ENCODE results near the gene ZMYND15. TPM values are rescaled to one million over a fixed set of nuclear protein-coding genes. Genes with fewer than 3 reads are reported as not detected.

The ZMYND15 gene
- polyA plus RNA-seq, 1 experiment, result 0.13 TPM

DNA sequence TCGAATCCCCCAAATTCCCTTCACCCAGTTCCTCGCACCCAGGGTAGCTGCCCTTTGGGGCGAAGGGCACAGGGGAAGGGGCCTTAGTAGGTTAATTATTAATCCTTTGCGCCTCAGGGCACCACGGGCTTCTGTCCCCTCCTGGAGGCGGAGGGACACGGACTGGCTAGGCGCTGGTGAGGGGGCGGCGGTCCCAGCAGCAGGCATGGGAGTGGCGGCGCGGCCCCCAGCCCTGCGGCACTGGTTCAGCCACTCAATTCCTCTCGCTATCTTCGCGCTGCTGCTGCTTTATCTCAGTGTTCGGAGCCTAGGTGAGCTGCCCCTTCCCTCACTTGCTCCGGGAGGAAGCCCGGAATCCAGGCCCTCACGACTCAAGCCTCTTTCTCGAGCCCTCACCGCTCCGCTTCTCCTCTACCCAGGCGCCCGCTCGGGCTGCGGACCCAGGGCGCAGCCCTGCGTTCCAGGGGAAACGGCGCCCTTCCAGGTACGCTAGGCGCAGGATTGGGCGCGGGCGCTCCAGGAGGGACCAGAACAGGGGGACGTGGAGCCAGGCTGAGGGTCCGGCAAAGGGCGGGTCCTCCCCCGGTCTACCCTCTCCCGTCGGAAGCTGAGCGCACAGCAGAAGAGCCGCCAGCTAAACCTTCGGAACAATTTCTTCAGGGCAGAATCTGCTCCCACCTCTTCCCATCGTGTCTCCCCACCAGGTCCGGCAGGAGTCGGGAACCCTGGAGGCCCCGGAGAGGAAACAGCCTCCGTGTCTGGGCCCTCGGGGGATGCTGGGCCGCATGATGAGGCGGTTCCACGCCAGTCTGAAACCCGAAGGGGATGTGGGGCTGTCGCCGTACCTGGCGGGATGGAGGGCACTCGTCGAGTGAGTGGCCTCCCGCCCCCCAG lies 49.4 kb downstream of the ZMYND15 start, which contains the start of gene GLTPD2:
GLTPD2 (plus strand) TSS at position 158 of the 894 bp plus-strand sequence; CDS start at position 206, 48 bp downstream.
- H3K36me3 ChIP-seq (ENCODE audit: control insufficient read depth, insufficient read depth, low read length), result no peaks in the 10 kb centered on the region
- ChIA-PET POLR2A (interaction anchor here (0.7 kb wide), 1 partner anchor 18 kb away, joined by 5 read pairs; the partner anchor contains the start of gene PLD2), CTCF (interaction anchor here (0.6 to 7.9 kb wide), 28 partner anchors 9 to 123 kb away, joined by 3 to 112 read pairs (median 7); partner anchors contain the start of genes ARRB2, C17orf107, CHRNE and PLD2)
- no peak for DNase-seq (ENCODE audit: low read depth)
- TF ChIP-seq, protein P1, sequence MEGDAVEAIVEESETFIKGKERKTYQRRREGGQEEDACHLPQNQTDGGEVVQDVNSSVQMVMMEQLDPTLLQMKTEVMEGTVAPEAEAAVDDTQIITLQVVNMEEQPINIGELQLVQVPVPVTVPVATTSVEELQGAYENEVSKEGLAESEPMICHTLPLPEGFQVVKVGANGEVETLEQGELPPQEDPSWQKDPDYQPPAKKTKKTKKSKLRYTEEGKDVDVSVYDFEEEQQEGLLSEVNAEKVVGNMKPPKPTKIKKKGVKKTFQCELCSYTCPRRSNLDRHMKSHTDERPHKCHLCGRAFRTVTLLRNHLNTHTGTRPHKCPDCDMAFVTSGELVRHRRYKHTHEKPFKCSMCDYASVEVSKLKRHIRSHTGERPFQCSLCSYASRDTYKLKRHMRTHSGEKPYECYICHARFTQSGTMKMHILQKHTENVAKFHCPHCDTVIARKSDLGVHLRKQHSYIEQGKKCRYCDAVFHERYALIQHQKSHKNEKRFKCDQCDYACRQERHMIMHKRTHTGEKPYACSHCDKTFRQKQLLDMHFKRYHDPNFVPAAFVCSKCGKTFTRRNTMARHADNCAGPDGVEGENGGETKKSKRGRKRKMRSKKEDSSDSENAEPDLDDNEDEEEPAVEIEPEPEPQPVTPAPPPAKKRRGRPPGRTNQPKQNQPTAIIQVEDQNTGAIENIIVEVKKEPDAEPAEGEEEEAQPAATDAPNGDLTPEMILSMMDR (IDR thresholded peaks at IDR 0.05; ENCODE audit: insufficient read depth, low read depth, low read length), result no peak
- H3K4me3 ChIP-seq (ENCODE audit: low read depth, low read length), result peak within 1 kb of the TSS; percentile 69
- peaks cover 8% of the 10 kb centered on the region for H3K27me3 ChIP-seq (ENCODE audit: control insufficient read depth, insufficient read depth, low read length)

DNA sequence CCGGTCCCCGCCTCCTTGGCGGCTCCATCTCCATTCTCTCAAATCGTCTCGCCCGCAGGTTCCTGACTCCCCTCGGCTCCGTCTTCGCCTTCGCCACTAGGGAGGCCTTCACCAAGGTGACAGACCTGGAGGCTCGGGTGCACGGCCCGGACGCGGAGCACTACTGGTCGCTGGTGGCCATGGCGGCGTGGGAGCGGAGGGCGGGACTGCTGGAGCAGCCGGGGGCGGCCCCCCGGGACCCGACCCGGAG lies 50.0 kb downstream of the ZMYND15 start:
- ChIA-PET CTCF (interaction anchor here (1.1 to 7.9 kb wide), 25 partner anchors 9 to 123 kb away, joined by 3 to 112 read pairs (median 7); partner anchors contain the start of genes ARRB2, C17orf107, CHRNE and PLD2), POLR2A (interaction anchor here (0.7 kb wide), 1 partner anchor 17 kb away, joined by 5 read pairs; the partner anchor contains the start of gene PLD2)
- Histone ChIP-seq H3K4me3 (ENCODE audit: low read depth, low read length) (peak overlapping the region; percentile 69), H3K36me3 (ENCODE audit: control insufficient read depth, insufficient read depth, low read length) (no peaks in the 10 kb centered on the region), H3K27me3 (ENCODE audit: control insufficient read depth, insufficient read depth, low read length) (peaks cover 7% of the 10 kb centered on the region)
- TF ChIP-seq, protein P1 (IDR thresholded peaks at IDR 0.05; ENCODE audit: insufficient read depth, low read depth, low read length), result no peak
- no peak for DNase-seq (ENCODE audit: low read depth)

DNA sequence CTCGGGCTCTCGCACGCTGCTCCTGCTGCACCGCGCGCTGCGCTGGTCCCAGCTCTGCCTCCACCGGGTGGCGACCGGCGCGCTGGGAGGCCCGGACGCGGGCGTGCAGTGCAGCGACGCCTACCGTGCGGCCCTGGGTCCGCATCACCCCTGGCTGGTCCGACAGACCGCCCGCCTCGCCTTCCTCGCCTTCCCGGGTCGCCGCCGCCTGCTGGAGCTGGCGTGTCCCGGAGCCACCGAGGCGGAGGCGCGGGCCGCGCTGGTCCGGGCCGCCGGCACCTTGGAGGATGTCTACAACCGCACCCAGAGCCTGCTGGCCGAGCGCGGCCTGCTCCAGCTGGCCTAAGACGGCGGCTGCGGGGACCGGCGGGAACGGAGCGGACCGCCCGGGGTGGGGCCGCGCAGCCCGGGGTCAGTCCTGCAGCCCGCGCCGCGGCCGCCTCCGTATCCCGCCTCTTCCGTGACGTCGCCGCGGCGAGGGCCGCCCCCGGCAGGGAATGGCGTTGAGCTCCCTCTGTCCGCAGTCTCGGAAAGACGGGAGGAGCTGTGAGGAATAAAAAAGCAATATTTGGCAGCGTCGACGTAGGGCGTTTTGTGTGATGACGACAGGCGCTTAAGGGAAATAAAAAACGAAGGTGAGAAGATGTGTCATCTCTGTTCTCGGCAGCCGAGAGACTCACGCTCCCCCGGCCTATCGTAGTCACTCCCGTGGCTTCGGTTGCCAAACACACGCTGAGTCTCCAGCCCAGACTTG lies 50.5 kb downstream of the ZMYND15 start:
- ChIA-PET POLR2A (interaction anchor here (0.7 kb wide), 1 partner anchor 16 kb away, joined by 5 read pairs; the partner anchor contains the start of gene PLD2), CTCF (interaction anchor here (0.6 to 7.9 kb wide), 31 partner anchors 8 to 122 kb away, joined by 3 to 112 read pairs (median 7); partner anchors contain the start of genes ARRB2, C17orf107, CHRNE and PLD2)
- TF ChIP-seq, protein P1 (IDR thresholded peaks at IDR 0.05; ENCODE audit: insufficient read depth, low read depth, low read length), result peak; percentile 62
- H3K27me3 ChIP-seq (ENCODE audit: control insufficient read depth, insufficient read depth, low read length), result peaks cover 6% of the 10 kb centered on the region
- H3K4me3 ChIP-seq (ENCODE audit: low read depth, low read length), result peak overlapping the region; percentile 69
- no peaks in the 10 kb centered on the region for H3K36me3 ChIP-seq (ENCODE audit: control insufficient read depth, insufficient read depth, low read length)
- peak; percentile 36 for DNase-seq (ENCODE audit: low read depth)

- H3K36me3 ChIP-seq (ENCODE audit: control insufficient read depth, insufficient read depth, low read length), result no peaks in the 10 kb centered on the region
- CTCF ChIA-PET, result interaction anchor here (0.7 to 7.9 kb wide), 27 partner anchors 8 to 118 kb away, joined by 3 to 112 read pairs (median 7); partner anchors contain the start of genes ARRB2, C17orf107, CHRNE and PLD2
- TF ChIP-seq, protein P1 (IDR thresholded peaks at IDR 0.05; ENCODE audit: insufficient read depth, low read depth, low read length), result no peak
- peaks cover under 1% of the 10 kb centered on the region; the same call in 1 of the 2 replicates for H3K27me3 ChIP-seq (ENCODE audit: control insufficient read depth, insufficient read depth, low read length)
- H3K4me3 ChIP-seq (ENCODE audit: low read depth, low read length), result peak overlapping the region; percentile 69
- POLR2A ChIA-PET, result no interaction called here
- no peak for DNase-seq (ENCODE audit: low read depth)
Observed at GRCh38 chr17:4790705-4791088, 51.1 kb downstream of the ZMYND15 start.
